Measurements from ENCODE around the gene IL1RL2. TPM values are rescaled to one million over a fixed set of nuclear protein-coding genes. Genes with fewer than 3 reads are reported as not detected.

Gene IL1RL2
- total RNA-seq, 1 experiment from 2014 or later = not detected

- TF ChIP-seq POLR2AphosphoS5 (IDR thresholded peaks at IDR 0.05; ENCODE audit: low read depth, low read length) = no peak
- no peak for TF ChIP-seq SIN3A (IDR thresholded peaks at IDR 0.05; ENCODE audit: borderline replicate concordance, insufficient read depth, low read depth, low read length)
- TF ChIP-seq, protein P1, sequence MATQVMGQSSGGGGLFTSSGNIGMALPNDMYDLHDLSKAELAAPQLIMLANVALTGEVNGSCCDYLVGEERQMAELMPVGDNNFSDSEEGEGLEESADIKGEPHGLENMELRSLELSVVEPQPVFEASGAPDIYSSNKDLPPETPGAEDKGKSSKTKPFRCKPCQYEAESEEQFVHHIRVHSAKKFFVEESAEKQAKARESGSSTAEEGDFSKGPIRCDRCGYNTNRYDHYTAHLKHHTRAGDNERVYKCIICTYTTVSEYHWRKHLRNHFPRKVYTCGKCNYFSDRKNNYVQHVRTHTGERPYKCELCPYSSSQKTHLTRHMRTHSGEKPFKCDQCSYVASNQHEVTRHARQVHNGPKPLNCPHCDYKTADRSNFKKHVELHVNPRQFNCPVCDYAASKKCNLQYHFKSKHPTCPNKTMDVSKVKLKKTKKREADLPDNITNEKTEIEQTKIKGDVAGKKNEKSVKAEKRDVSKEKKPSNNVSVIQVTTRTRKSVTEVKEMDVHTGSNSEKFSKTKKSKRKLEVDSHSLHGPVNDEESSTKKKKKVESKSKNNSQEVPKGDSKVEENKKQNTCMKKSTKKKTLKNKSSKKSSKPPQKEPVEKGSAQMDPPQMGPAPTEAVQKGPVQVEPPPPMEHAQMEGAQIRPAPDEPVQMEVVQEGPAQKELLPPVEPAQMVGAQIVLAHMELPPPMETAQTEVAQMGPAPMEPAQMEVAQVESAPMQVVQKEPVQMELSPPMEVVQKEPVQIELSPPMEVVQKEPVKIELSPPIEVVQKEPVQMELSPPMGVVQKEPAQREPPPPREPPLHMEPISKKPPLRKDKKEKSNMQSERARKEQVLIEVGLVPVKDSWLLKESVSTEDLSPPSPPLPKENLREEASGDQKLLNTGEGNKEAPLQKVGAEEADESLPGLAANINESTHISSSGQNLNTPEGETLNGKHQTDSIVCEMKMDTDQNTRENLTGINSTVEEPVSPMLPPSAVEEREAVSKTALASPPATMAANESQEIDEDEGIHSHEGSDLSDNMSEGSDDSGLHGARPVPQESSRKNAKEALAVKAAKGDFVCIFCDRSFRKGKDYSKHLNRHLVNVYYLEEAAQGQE (IDR thresholded peaks at IDR 0.05; ENCODE audit: insufficient read depth in 1 of 2, low read depth in 2 of 2, low read length in 1 of 2) = no peak
- TF ChIP-seq TCF7L2 (IDR thresholded peaks at IDR 0.05; ENCODE audit: low read depth, low read length) = no peak
- TF ChIP-seq CTCF (IDR thresholded peaks at IDR 0.05) = no peak
- Histone ChIP-seq H3K9me3 (ENCODE audit: control insufficient read depth, insufficient read depth, low read depth, low read length) (no peaks in the 10 kb centered on the region), H3K27me3 (ENCODE audit: control insufficient read depth, insufficient read depth, low read length) (no peaks in the 10 kb centered on the region; the same call in 1 of the 2 replicates), H3K4me1 (ENCODE audit: control insufficient read depth, insufficient read depth, low read length) (no peaks in the 10 kb centered on the region), H3K36me3 (ENCODE audit: control insufficient read depth, insufficient read depth, low read length) (no peaks in the 10 kb centered on the region), H3K4me3 (ENCODE audit: low read depth in 2 of 2, low read length in 2 of 2) (no peak overlapping the region), H3K27ac (ENCODE audit: low read length) (no peak overlapping the region)
- DNase-seq (ENCODE audit: low read depth, low spot score) (no peak), ATAC-seq (no peak)
- in situ Hi-C loops (cut with HindIII; ENCODE audit: low pct_unique_long_range_greater_than_20kb, low sequenced_read_pairs) = no loop called here
- intact Hi-C loops (cut with micrococcal nuclease; ENCODE audit: unreplicated experiment) = no loop called here
- POLR2A ChIA-PET = no interaction called here
- CTCF ChIA-PET = no interaction called here
- no TSS peak for BruUV-seq (replicated peaks)
Measured at GRCh38 chr2:102179061-102179460, 7.8 kb upstream of the IL1RL2 start.

- no peaks in the 10 kb centered on the region for H3K36me3 ChIP-seq (ENCODE audit: control insufficient read depth, insufficient read depth, low read length)
- ChIA-PET POLR2A (no interaction called here), CTCF (no interaction called here)
- no peak overlapping the region for H3K27ac ChIP-seq (ENCODE audit: low read length)
- H3K9me3 ChIP-seq (ENCODE audit: control insufficient read depth, insufficient read depth, low read depth, low read length) = no peaks in the 10 kb centered on the region
- H3K4me3 ChIP-seq (ENCODE audit: low read depth in 2 of 2, low read length in 2 of 2) = no peak overlapping the region
- intact Hi-C loops (cut with micrococcal nuclease; ENCODE audit: unreplicated experiment) = no loop called here
- in situ Hi-C loops (cut with HindIII; ENCODE audit: low pct_unique_long_range_greater_than_20kb, low sequenced_read_pairs) = no loop called here
- ATAC-seq = no peak
- no peak for DNase-seq (ENCODE audit: low read depth, low spot score)
- BruUV-seq (replicated peaks) = no TSS peak
- H3K27me3 ChIP-seq (ENCODE audit: control insufficient read depth, insufficient read depth, low read length) = no peaks in the 10 kb centered on the region; the same call in 1 of the 2 replicates
- no peak for TF ChIP-seq CTCF (IDR thresholded peaks at IDR 0.05)
- no peaks in the 10 kb centered on the region for H3K4me1 ChIP-seq (ENCODE audit: control insufficient read depth, insufficient read depth, low read length)
Measured at GRCh38 chr2:102179788-102180686, 6.8 kb upstream of the IL1RL2 start.
